ENCODE results near the gene USP49.

The USP49 gene

GRCh38 chr6:41937861-41938574 is 42.8 kb upstream of the USP49 start:
- Histone ChIP-seq H3K79me2 (ENCODE audit: insufficient read depth, low read length) (peaks cover 74% of the 10 kb centered on the region), H3K27me3 (ENCODE audit: insufficient read depth, low read length, poor library complexity, severe bottlenecking) (peaks cover 6% of the 10 kb centered on the region), H3K9ac (ENCODE audit: low read depth, low read length, poor library complexity, severe bottlenecking) (peak overlapping the region; percentile 98), H3K9me3 (ENCODE audit: insufficient read depth, low read depth, low read length) (no peaks in the 10 kb centered on the region), H2AFZ (ENCODE audit: low read length) (no peak overlapping the region), H4K20me1 (ENCODE audit: insufficient read depth, low read length, poor library complexity, severe bottlenecking) (peaks cover 63% of the 10 kb centered on the region), H3K36me3 (ENCODE audit: insufficient read depth, low read length) (peaks cover 40% of the 10 kb centered on the region), H3F3A (ENCODE audit: low read depth) (peaks cover 24% of the 10 kb centered on the region; the same call in 1 of the 2 replicates), H3K4me3 (ENCODE audit: low read length, poor library complexity, severe bottlenecking) (peak overlapping the region; percentile 83), H3K4me2 (ENCODE audit: low read depth, low read length, poor library complexity, severe bottlenecking) (peak overlapping the region; percentile 98), H3K4me1 (ENCODE audit: insufficient read depth, low read length, poor library complexity, severe bottlenecking) (peaks cover 55% of the 10 kb centered on the region), H3K9me2 (replicated peaks; ENCODE audit: low read depth, low read length) (no peaks in the 10 kb centered on the region)
- TF ChIP-seq EZH2phosphoT487 (IDR thresholded peaks at IDR 0.05; ENCODE audit: borderline replicate concordance) (no peak), CTCF (conservative IDR thresholded peaks at IDR 0.05; ENCODE audit: low read length) (no peak)

- Histone ChIP-seq H3K9me2 (replicated peaks; ENCODE audit: low read depth, low read length) (no peaks in the 10 kb centered on the region), H3K4me1 (ENCODE audit: insufficient read depth, low read length, poor library complexity, severe bottlenecking) (peaks cover 53% of the 10 kb centered on the region), H3K79me2 (ENCODE audit: insufficient read depth, low read length) (peaks cover 80% of the 10 kb centered on the region), H3K4me3 (ENCODE audit: low read length, poor library complexity, severe bottlenecking) (peak overlapping the region; percentile 83), H2AFZ (ENCODE audit: low read length) (no peak overlapping the region), H3K4me2 (ENCODE audit: low read depth, low read length, poor library complexity, severe bottlenecking) (peak overlapping the region; percentile 98), H3F3A (ENCODE audit: low read depth) (peaks cover 24% of the 10 kb centered on the region; the same call in 1 of the 2 replicates), H3K36me3 (ENCODE audit: insufficient read depth, low read length) (peaks cover 46% of the 10 kb centered on the region), H3K9me3 (ENCODE audit: insufficient read depth, low read depth, low read length) (no peaks in the 10 kb centered on the region), H3K9ac (ENCODE audit: low read depth, low read length, poor library complexity, severe bottlenecking) (peak overlapping the region; percentile 98), H3K27me3 (ENCODE audit: insufficient read depth, low read length, poor library complexity, severe bottlenecking) (peaks cover 6% of the 10 kb centered on the region), H4K20me1 (ENCODE audit: insufficient read depth, low read length, poor library complexity, severe bottlenecking) (peaks cover 67% of the 10 kb centered on the region)
- TF ChIP-seq CTCF (conservative IDR thresholded peaks at IDR 0.05; ENCODE audit: low read length) = no peak
- no peak for TF ChIP-seq EZH2phosphoT487 (IDR thresholded peaks at IDR 0.05; ENCODE audit: borderline replicate concordance)
Measured at GRCh38 chr6:41937472-41937860, 42.3 kb upstream of the USP49 start.

- Histone ChIP-seq H3K4me2 (ENCODE audit: low read depth, low read length, poor library complexity, severe bottlenecking) (peak overlapping the region; percentile 98), H3K36me3 (ENCODE audit: insufficient read depth, low read length) (peaks cover 58% of the 10 kb centered on the region), H3K9ac (ENCODE audit: low read depth, low read length, poor library complexity, severe bottlenecking) (peak overlapping the region; percentile 98), H3F3A (ENCODE audit: low read depth) (peaks cover 24% of the 10 kb centered on the region; the same call in 1 of the 2 replicates), H2AFZ (ENCODE audit: low read length) (no peak overlapping the region), H3K9me2 (replicated peaks; ENCODE audit: low read depth, low read length) (no peaks in the 10 kb centered on the region), H3K9me3 (ENCODE audit: insufficient read depth, low read depth, low read length) (no peaks in the 10 kb centered on the region), H3K4me1 (ENCODE audit: insufficient read depth, low read length, poor library complexity, severe bottlenecking) (peaks cover 48% of the 10 kb centered on the region), H4K20me1 (ENCODE audit: insufficient read depth, low read length, poor library complexity, severe bottlenecking) (peaks cover 64% of the 10 kb centered on the region), H3K27me3 (ENCODE audit: insufficient read depth, low read length, poor library complexity, severe bottlenecking) (peaks cover 5% of the 10 kb centered on the region), H3K79me2 (ENCODE audit: insufficient read depth, low read length) (peaks cover 77% of the 10 kb centered on the region), H3K4me3 (ENCODE audit: low read length, poor library complexity, severe bottlenecking) (peak overlapping the region; percentile 83)
- TF ChIP-seq EZH2phosphoT487 (IDR thresholded peaks at IDR 0.05; ENCODE audit: borderline replicate concordance) = no peak
- peak; percentile 89 for TF ChIP-seq CTCF (conservative IDR thresholded peaks at IDR 0.05; ENCODE audit: low read length)
Measured at GRCh38 chr6:41936073-41936837, 41.1 kb upstream of the USP49 start.

All from Loucy (cell line).